ENCODE measurements around the gene STXBP3. TPM values are rescaled to one million over a fixed set of nuclear protein-coding genes. Genes with fewer than 3 reads are reported as not detected.

STXBP3 gene
- total RNA-seq, 1 donor, result 68.4 TPM

DNA sequence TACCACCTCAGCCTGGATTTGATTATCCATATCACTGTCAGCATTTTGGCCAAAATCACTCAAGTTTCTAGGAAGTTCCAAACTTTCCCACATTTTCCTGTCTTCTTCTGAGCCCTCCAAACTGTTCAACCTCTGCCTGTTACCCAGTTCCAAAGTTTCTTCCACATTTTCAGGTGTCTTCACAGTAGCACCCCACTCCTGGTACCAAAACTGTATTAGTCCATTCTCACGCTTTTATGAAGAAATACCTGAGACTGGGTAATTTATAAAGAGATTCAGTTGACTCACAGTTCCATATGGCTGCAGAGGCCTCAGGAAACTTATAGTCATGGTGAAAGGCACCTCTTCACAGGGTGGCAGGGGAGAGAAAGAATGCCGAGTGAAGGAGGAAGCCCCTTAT is 39.4 kb downstream of the STXBP3 start:
- no peak for DNase-seq (ENCODE audit: insufficient read length, low spot score, missing footprints)
- Histone ChIP-seq H4K20me1 (ENCODE audit: insufficient read depth, low read length) (no peaks in the 10 kb centered on the region), H3K79me2 (ENCODE audit: insufficient read depth, low read length) (no peaks in the 10 kb centered on the region), H3K27me3 (ENCODE audit: insufficient read depth, low read length) (no peaks in the 10 kb centered on the region), H2AFZ (ENCODE audit: low read length) (no peak overlapping the region), H3K9me3 (ENCODE audit: low read depth, low read length) (peaks cover 9% of the 10 kb centered on the region), H3K4me1 (ENCODE audit: insufficient read depth, low read length) (no peaks in the 10 kb centered on the region), H3K4me3 (ENCODE audit: insufficient read depth, low read length) (no peak overlapping the region), H3K27ac (ENCODE audit: low read depth, low read length) (no peak overlapping the region), H3K36me3 (ENCODE audit: insufficient read depth, low read length) (peaks cover 47% of the 10 kb centered on the region), H3K4me2 (ENCODE audit: insufficient read depth, low read length) (no peak overlapping the region)
- TF ChIP-seq, protein P1, sequence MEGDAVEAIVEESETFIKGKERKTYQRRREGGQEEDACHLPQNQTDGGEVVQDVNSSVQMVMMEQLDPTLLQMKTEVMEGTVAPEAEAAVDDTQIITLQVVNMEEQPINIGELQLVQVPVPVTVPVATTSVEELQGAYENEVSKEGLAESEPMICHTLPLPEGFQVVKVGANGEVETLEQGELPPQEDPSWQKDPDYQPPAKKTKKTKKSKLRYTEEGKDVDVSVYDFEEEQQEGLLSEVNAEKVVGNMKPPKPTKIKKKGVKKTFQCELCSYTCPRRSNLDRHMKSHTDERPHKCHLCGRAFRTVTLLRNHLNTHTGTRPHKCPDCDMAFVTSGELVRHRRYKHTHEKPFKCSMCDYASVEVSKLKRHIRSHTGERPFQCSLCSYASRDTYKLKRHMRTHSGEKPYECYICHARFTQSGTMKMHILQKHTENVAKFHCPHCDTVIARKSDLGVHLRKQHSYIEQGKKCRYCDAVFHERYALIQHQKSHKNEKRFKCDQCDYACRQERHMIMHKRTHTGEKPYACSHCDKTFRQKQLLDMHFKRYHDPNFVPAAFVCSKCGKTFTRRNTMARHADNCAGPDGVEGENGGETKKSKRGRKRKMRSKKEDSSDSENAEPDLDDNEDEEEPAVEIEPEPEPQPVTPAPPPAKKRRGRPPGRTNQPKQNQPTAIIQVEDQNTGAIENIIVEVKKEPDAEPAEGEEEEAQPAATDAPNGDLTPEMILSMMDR (IDR thresholded peaks at IDR 0.05; ENCODE audit: extremely low read depth, low read depth, low read length), result no peak

GRCh38 chr1:108791790-108792189 is 45.3 kb downstream of the STXBP3 start:
- Histone ChIP-seq H3K79me2 (ENCODE audit: insufficient read depth, low read length) (no peaks in the 10 kb centered on the region), H4K20me1 (ENCODE audit: insufficient read depth, low read length) (no peaks in the 10 kb centered on the region), H3K27ac (ENCODE audit: low read depth, low read length) (no peak overlapping the region), H2AFZ (ENCODE audit: low read length) (no peak overlapping the region), H3K36me3 (ENCODE audit: insufficient read depth, low read length) (peaks cover 33% of the 10 kb centered on the region), H3K9me3 (ENCODE audit: low read depth, low read length) (no peaks in the 10 kb centered on the region), H3K4me3 (ENCODE audit: insufficient read depth, low read length) (no peak overlapping the region), H3K4me2 (ENCODE audit: insufficient read depth, low read length) (no peak overlapping the region), H3K4me1 (ENCODE audit: insufficient read depth, low read length) (no peaks in the 10 kb centered on the region), H3K27me3 (ENCODE audit: insufficient read depth, low read length) (no peaks in the 10 kb centered on the region)
- TF ChIP-seq, protein P1 (IDR thresholded peaks at IDR 0.05; ENCODE audit: extremely low read depth, low read depth, low read length), result no peak
- DNase-seq (ENCODE audit: insufficient read length, low spot score, missing footprints), result no peak

DNA sequence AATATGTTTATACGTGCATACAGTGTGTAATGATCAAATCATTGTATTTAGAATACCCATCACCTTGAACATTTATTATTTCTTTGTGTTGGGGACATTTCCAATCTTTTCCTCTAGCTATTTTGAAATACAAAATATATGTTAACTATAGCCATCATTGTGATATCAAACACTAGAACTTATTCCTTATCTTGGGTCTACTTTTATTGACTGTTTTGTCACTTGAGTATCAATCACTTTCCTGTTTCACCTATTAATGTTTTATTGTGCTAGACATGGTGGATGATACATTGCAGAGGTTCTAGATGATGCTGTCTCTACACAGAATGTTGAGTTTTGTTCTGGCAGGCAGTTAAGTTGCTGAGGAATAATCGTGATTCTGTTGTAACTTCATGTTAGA is 45.9 kb downstream of the STXBP3 start:
- TF ChIP-seq, protein P1 (IDR thresholded peaks at IDR 0.05; ENCODE audit: extremely low read depth, low read depth, low read length), result no peak
- DNase-seq (ENCODE audit: insufficient read length, low spot score, missing footprints), result no peak
- no peaks in the 10 kb centered on the region for H4K20me1 ChIP-seq (ENCODE audit: insufficient read depth, low read length)
- peaks cover 37% of the 10 kb centered on the region for H3K36me3 ChIP-seq (ENCODE audit: insufficient read depth, low read length)
- H3K79me2 ChIP-seq (ENCODE audit: insufficient read depth, low read length), result no peaks in the 10 kb centered on the region
- no peaks in the 10 kb centered on the region for H3K27me3 ChIP-seq (ENCODE audit: insufficient read depth, low read length)
- no peak overlapping the region for H3K4me3 ChIP-seq (ENCODE audit: insufficient read depth, low read length)
- H3K4me2 ChIP-seq (ENCODE audit: insufficient read depth, low read length), result no peak overlapping the region
- no peak overlapping the region for H2AFZ ChIP-seq (ENCODE audit: low read length)
- no peak overlapping the region for H3K27ac ChIP-seq (ENCODE audit: low read depth, low read length)
- H3K9me3 ChIP-seq (ENCODE audit: low read depth, low read length), result no peaks in the 10 kb centered on the region
- H3K4me1 ChIP-seq (ENCODE audit: insufficient read depth, low read length), result no peaks in the 10 kb centered on the region

- Histone ChIP-seq H3K27ac (ENCODE audit: low read depth, low read length) (no peak overlapping the region), H3K4me3 (ENCODE audit: insufficient read depth, low read length) (no peak overlapping the region), H3K9me3 (ENCODE audit: low read depth, low read length) (no peaks in the 10 kb centered on the region), H2AFZ (ENCODE audit: low read length) (no peak overlapping the region), H3K36me3 (ENCODE audit: insufficient read depth, low read length) (peaks cover 48% of the 10 kb centered on the region), H3K4me2 (ENCODE audit: insufficient read depth, low read length) (no peak overlapping the region), H3K4me1 (ENCODE audit: insufficient read depth, low read length) (peaks cover 12% of the 10 kb centered on the region), H4K20me1 (ENCODE audit: insufficient read depth, low read length) (no peaks in the 10 kb centered on the region), H3K27me3 (ENCODE audit: insufficient read depth, low read length) (no peaks in the 10 kb centered on the region), H3K79me2 (ENCODE audit: insufficient read depth, low read length) (no peaks in the 10 kb centered on the region)
- TF ChIP-seq, protein P1 (IDR thresholded peaks at IDR 0.05; ENCODE audit: extremely low read depth, low read depth, low read length), result no peak
- DNase-seq (ENCODE audit: insufficient read length, low spot score, missing footprints), result no peak
These were observed 52.5 kb downstream of the STXBP3 start for GRCh38 chr1:108799001-108799400.
